ENCODE results near the gene DLL3.
A peak's percentile ranks its signal among the peaks of the same experiment; 100 is the strongest.

Gene DLL3

DNA sequence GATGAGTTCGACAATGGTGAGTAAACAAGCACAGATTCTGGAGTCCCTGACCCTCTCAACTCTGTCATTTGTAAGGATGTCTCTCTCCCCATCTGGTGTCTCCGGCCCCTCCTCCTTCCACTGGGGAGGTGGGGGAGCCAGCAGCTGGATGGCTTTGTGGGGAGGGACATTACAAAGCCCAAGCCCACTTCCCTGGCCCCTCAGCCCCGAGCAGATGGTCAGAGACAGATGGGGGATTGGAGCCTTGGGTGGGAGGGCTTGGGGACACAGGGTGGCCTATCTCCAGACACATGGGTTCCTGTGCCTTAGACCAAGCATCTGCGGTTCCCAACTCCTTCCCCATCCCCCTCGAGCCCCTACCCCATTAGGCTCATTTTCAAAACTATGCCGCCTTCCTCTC is 15.6 kb upstream of the DLL3 start:
- in situ Hi-C loops (cut with HindIII; ENCODE audit: low sequenced_read_pairs) = no loop called here
- H3K4me3 ChIP-seq (ENCODE audit: low read depth, low read length) = no peak overlapping the region
- no peak for DNase-seq (ENCODE audit: low read depth, low spot score)
- TF ChIP-seq, protein P1, sequence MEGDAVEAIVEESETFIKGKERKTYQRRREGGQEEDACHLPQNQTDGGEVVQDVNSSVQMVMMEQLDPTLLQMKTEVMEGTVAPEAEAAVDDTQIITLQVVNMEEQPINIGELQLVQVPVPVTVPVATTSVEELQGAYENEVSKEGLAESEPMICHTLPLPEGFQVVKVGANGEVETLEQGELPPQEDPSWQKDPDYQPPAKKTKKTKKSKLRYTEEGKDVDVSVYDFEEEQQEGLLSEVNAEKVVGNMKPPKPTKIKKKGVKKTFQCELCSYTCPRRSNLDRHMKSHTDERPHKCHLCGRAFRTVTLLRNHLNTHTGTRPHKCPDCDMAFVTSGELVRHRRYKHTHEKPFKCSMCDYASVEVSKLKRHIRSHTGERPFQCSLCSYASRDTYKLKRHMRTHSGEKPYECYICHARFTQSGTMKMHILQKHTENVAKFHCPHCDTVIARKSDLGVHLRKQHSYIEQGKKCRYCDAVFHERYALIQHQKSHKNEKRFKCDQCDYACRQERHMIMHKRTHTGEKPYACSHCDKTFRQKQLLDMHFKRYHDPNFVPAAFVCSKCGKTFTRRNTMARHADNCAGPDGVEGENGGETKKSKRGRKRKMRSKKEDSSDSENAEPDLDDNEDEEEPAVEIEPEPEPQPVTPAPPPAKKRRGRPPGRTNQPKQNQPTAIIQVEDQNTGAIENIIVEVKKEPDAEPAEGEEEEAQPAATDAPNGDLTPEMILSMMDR (IDR thresholded peaks at IDR 0.05; ENCODE audit: low read depth, low read length) = no peak

GRCh38 chr19:39489756-39490155 is 9.0 kb upstream of the DLL3 start:
- TF ChIP-seq, protein P1 (IDR thresholded peaks at IDR 0.05; ENCODE audit: low read depth, low read length) = no peak
- in situ Hi-C loops (cut with HindIII; ENCODE audit: low sequenced_read_pairs) = no loop called here
- DNase-seq (ENCODE audit: low read depth, low spot score) = no peak
- H3K4me3 ChIP-seq (ENCODE audit: low read depth, low read length) = no peak overlapping the region

DNA sequence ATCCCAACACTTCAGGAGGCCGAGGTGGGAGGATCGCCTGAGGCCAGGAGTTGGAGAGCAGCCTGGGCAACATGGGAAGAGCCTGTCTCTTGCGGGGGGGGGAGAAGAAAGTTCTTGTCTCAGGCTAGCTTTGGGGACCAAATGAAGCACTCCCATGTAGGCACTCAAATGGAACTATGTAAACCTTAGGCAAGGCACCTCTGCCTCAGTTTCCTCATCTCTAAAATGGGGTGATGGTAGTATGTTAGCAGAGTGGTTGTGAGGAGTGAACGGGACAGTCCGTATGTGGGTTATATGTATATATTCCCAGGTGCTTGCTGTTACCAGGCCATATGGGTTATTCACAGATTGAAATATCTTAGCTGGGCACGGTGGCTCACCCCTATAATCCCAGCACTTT is 6.5 kb upstream of the DLL3 start:
- in situ Hi-C loops (cut with HindIII; ENCODE audit: low sequenced_read_pairs) = no loop called here
- no peak overlapping the region for H3K4me3 ChIP-seq (ENCODE audit: low read depth, low read length)
- no peak for DNase-seq (ENCODE audit: low read depth, low spot score)
- TF ChIP-seq, protein P1 (IDR thresholded peaks at IDR 0.05; ENCODE audit: low read depth, low read length) = no peak

DNA sequence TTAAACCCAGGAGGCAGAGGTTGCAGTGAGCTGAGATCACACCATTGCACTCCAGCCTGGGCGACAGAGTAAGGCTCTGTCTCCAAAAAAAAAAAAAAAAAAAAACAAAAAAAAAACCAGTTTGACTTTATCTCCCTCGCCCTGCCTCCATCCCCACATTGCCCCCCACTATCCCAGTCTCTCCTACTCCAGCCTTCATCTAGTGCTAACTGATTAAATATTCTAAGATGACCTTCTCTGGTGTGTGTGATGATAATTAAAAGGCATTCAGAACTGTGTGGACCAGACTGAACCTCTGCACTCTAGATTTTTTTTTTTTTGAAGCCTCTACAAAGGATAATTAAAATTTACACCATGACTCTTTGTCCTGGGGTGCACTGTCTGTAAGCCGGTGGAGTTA is 6.0 kb upstream of the DLL3 start:
- no peak overlapping the region for H3K4me3 ChIP-seq (ENCODE audit: low read depth, low read length)
- DNase-seq (ENCODE audit: low read depth, low spot score) = no peak
- in situ Hi-C loops (cut with HindIII; ENCODE audit: low sequenced_read_pairs) = no loop called here
- TF ChIP-seq, protein P1 (IDR thresholded peaks at IDR 0.05; ENCODE audit: low read depth, low read length) = no peak

DNA sequence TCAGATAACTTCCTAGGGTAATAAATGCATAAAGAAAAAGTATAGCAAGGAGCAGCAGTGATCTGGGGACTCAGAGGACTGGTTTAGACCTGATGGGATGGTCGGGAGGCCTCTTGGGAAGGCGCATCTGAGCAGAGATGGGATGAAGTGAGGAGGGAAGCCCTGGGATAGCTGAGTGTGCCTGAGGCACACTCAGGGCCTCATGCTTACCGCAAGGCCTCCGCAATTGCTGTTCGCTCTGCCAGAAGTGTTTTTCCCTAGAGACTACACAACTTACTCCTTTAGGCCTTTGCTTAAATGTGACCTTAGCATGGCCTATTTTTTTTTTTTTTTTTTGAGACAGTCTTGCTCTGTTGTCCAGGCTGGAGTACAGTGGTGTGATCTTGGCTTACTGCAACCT is 4.1 kb upstream of the DLL3 start:
- H3K4me3 ChIP-seq (ENCODE audit: low read depth, low read length) = no peak overlapping the region
- TF ChIP-seq, protein P1 (IDR thresholded peaks at IDR 0.05; ENCODE audit: low read depth, low read length) = no peak
- in situ Hi-C loops (cut with HindIII; ENCODE audit: low sequenced_read_pairs) = no loop called here
- DNase-seq (ENCODE audit: low read depth, low spot score) = no peak

DNA sequence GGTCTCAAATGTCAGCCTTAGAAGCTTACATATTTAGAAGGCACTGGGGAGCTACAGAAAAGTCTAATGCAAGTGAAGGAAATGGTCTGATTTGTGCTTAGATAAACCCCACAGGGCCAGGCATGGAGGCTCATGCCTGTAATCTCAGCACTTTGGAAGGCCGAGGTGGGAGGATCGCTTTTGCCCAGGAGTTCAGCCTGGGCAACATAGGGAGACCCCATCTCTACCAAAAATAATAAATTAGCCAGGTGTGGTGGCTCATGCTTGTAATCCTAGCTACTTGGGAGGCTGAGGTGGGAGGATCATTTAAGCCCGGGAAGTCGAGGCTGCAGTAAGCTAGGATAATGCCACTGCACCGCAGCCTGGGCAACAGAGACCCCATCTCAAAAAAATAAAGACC is 2.7 kb upstream of the DLL3 start:
- no peak for DNase-seq (ENCODE audit: low read depth, low spot score)
- TF ChIP-seq, protein P1 (IDR thresholded peaks at IDR 0.05; ENCODE audit: low read depth, low read length) = no peak
- no peak overlapping the region for H3K4me3 ChIP-seq (ENCODE audit: low read depth, low read length)
- in situ Hi-C loops (cut with HindIII; ENCODE audit: low sequenced_read_pairs) = no loop called here

- in situ Hi-C loops (cut with HindIII; ENCODE audit: low sequenced_read_pairs) = no loop called here
- peak overlapping the region; percentile 10 for H3K4me3 ChIP-seq (ENCODE audit: low read depth, low read length)
- DNase-seq (ENCODE audit: low read depth, low spot score) = no peak
- TF ChIP-seq, protein P1 (IDR thresholded peaks at IDR 0.05; ENCODE audit: low read depth, low read length) = no peak
Observed at GRCh38 chr19:39497701-39497995, 1.1 kb upstream of the DLL3 start.

All from astrocyte of the spinal cord (primary cell).